ENCODE data around the gene ANK3.

GRCh38 chr10:60175441-60175971, 214.2 kb downstream of the ANK3 start:
- TF ChIP-seq, protein P1, sequence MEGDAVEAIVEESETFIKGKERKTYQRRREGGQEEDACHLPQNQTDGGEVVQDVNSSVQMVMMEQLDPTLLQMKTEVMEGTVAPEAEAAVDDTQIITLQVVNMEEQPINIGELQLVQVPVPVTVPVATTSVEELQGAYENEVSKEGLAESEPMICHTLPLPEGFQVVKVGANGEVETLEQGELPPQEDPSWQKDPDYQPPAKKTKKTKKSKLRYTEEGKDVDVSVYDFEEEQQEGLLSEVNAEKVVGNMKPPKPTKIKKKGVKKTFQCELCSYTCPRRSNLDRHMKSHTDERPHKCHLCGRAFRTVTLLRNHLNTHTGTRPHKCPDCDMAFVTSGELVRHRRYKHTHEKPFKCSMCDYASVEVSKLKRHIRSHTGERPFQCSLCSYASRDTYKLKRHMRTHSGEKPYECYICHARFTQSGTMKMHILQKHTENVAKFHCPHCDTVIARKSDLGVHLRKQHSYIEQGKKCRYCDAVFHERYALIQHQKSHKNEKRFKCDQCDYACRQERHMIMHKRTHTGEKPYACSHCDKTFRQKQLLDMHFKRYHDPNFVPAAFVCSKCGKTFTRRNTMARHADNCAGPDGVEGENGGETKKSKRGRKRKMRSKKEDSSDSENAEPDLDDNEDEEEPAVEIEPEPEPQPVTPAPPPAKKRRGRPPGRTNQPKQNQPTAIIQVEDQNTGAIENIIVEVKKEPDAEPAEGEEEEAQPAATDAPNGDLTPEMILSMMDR (IDR thresholded peaks at IDR 0.05 in 4 of 5, conservative IDR thresholded peaks at IDR 0.05 in 1 of 5): no peak
- no peak for TF ChIP-seq POLR2A (IDR thresholded peaks at IDR 0.05)
